GM11168 (cell line): ENCODE data around the gene LDLRAD2.

Experiments
- in situ Hi-C: fragments of 300-500 bp; cut with MboI; formaldehyde crosslinking; loops from one replicate; pipeline ENCODE4 v1.12.0; 2022; ENCODE audit warnings: low sequenced_read_pairs; ENCODE audit not compliant: unreplicated experiment

The LDLRAD2 gene

GRCh38 chr1:21874328-21874727 lies 62.3 kb downstream of the LDLRAD2 start:
- in situ Hi-C loops = no loop called here
